Gastrocnemius medialis (tissue), 4 donors: Measurements from ENCODE around the gene HOXD9. TPM values are rescaled to one million over a fixed set of nuclear protein-coding genes. Genes with fewer than 3 reads are reported as not detected.

Experiments used
- ATAC-seq, 2 donors: fragments of 150-250 bp; one replicate each; pipeline ENCODE4 v1.9.1; 2016
- DNase-seq, 2 donors: peaks; one replicate each; pipeline ENCODE4 v3.0.0-alpha.2; 2019
- H3K27ac ChIP-seq, 4 donors: fragments of 200-600 bp; sonication (generic); 1 replicate in 1 of 4; 2 replicates in 3 of 4; pipeline ENCODE4 v1.5.1; 2016 to 2018; ENCODE audit warnings: mild to moderate bottlenecking in 2 of 4, moderate library complexity in 1 of 4
- H3K27me3 ChIP-seq, 3 donors: fragments of 200-600 bp; sonication (generic) in 2 of 3; 1 replicate in 1 of 3; 2 replicates in 2 of 3; pipeline versions ENCODE4 v1.5.1 to v1.6.0; 2016 to 2019; ENCODE audit warnings: mild to moderate bottlenecking in 1 of 3, moderate library complexity in 1 of 3
- H3K36me3 ChIP-seq, 2 donors: fragments of 200-600 bp; sonication (generic) in 1 of 2; one replicate each; pipeline ENCODE4 v1.5.1; 2017 to 2018
- H3K4me1 ChIP-seq, 2 donors: fragments of 200-600 bp; sonication (generic) in 1 of 2; one replicate each; pipeline ENCODE4 v1.5.1; 2016 to 2017; ENCODE audit warnings: mild to moderate bottlenecking in 2 of 2
- H3K4me3 ChIP-seq, 4 donors: fragments of 200-600 bp; sonication (generic) in 3 of 4; 1 replicate in 1 of 4; 2 replicates in 3 of 4; pipeline ENCODE4 v1.5.1; 2016 to 2019; ENCODE audit warnings: mild to moderate bottlenecking in 2 of 4
- H3K9me3 ChIP-seq, 3 donors: fragments of 200-600 bp; sonication (generic) in 2 of 3; 1 replicate in 1 of 3; 2 replicates in 2 of 3; pipeline ENCODE4 v1.5.1; 2016 to 2019
- POLR2A ChIP-seq, 2 donors: fragments of 450-650 bp; IDR thresholded peaks; one replicate each; pipeline ENCODE4 v1.6.1; 2017; ENCODE audit warnings: antibody characterized with exemption in 2 of 2, mild to moderate bottlenecking in 2 of 2, moderate library complexity in 2 of 2
- in situ Hi-C, 4 donors: fragments of 200-750 bp; cut with MboI; loops; one replicate each; pipeline versions ENCODE4 v1.15.0 to v1.8.0; 2017; ENCODE audit warnings: low sequenced_read_pairs in 4 of 4
- intact Hi-C: fragments of 100-400 bp; cut with DNase I; formaldehyde crosslinking; loops from one replicate; pipeline ENCODE4 v1.15.1; 2023; ENCODE audit warnings: low total_unique reads
- total RNA-seq, 4 donors: library from RNA; depleted of rRNA; stranded (reverse); fragments of >200 nt; gene quantifications; one replicate each; pipeline versions ENCODE4 v1.1.0 to v1.2.3, GENCODE V29; 2016
- TF ChIP-seq, protein P1 (sequence below), 5 experiments: fragments of 450-650 bp in 3 of 5; fragments of 200-600 bp in 2 of 5; sonication (generic) in 2 of 5; IDR thresholded peaks in 4 of 5; conservative IDR thresholded peaks in 1 of 5; 1 replicate in 4 of 5; 2 replicates in 1 of 5; pipeline ENCODE4 v1.5.1; 2016 to 2019; ENCODE audit warnings: antibody characterized with exemption in 5 of 5, mild to moderate bottlenecking in 3 of 5, moderate library complexity in 3 of 5

The HOXD9 gene
- total RNA-seq, 4 donors from 2014 or later: 0.33 to 1.8 (median 0.78) TPM

DNA sequence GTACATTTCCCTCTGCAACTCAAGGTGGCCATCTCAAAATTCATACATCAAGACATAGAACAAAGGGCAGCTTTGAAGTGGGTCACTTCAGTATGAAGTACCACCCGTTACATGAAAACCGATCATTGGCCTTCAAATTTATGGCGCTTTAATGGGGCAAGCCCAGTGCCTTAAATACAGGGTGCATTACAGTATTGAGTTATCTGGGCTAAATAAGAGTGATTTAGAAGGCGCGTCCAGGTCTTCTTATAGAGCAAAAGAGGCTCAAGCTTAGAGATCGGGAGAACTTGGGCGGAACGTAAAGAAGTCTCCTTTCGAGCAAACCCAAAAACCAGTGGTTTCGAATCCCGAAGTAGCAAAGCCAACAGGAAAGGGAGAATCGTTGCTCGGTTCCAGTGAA lies 41.7 kb downstream of the HOXD9 start:
- Histone ChIP-seq H3K4me1 (peaks cover 0 to 5% of the 10 kb centered on the region in 2 donors), H3K36me3 (no peaks in the 10 kb centered on the region), H3K27me3 (peaks cover 33 to 64% (median 63%) of the 10 kb centered on the region in 3 donors), H3K27ac (no peak overlapping the region), H3K4me3 (no peak overlapping the region), H3K9me3 (no peaks in the 10 kb centered on the region)
- ATAC-seq (no peak), DNase-seq (no peak)
- TF ChIP-seq, protein P1, sequence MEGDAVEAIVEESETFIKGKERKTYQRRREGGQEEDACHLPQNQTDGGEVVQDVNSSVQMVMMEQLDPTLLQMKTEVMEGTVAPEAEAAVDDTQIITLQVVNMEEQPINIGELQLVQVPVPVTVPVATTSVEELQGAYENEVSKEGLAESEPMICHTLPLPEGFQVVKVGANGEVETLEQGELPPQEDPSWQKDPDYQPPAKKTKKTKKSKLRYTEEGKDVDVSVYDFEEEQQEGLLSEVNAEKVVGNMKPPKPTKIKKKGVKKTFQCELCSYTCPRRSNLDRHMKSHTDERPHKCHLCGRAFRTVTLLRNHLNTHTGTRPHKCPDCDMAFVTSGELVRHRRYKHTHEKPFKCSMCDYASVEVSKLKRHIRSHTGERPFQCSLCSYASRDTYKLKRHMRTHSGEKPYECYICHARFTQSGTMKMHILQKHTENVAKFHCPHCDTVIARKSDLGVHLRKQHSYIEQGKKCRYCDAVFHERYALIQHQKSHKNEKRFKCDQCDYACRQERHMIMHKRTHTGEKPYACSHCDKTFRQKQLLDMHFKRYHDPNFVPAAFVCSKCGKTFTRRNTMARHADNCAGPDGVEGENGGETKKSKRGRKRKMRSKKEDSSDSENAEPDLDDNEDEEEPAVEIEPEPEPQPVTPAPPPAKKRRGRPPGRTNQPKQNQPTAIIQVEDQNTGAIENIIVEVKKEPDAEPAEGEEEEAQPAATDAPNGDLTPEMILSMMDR (IDR thresholded peaks at IDR 0.05 in 4 of 5, conservative IDR thresholded peaks at IDR 0.05 in 1 of 5): no peak
- no peak for TF ChIP-seq POLR2A (IDR thresholded peaks at IDR 0.05)
- intact Hi-C loops: no loop called here
- in situ Hi-C loops: no loop called here

DNA sequence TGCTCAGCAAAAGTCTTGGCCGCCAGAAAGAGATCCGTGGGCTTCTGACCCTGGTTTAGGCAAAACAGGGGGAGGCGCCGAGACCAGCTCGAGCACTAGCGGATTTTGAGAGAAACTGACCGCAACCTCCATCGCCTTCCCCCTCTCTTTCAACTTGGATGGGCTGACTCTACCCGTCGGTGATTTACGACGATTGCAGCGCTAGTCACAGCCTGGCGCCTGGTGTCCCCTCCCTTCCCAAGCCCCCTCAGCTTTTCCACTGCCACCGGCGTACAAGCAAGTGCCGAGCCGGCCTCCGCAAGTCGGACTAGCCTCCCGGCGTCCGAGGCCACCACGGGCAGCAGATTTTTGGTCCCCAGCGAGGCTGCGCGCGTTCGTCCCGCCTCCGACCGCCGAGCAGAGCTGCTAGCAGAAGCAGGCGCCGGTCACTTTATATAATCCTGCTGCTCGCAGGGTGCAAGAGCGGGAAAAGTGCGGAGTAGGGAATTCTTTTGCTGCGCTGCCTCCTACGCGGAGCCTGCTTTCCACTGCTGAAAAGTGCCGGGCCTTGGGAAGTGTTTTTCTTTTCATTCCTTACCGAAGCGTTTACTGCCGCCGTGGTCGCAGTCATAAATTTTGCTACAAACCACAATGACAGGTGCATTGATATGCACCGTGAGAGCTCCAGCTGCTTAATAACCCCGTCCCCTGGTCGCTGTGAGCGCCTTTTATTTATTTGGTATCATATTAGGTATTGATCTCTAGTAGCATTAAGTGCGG lies 42.3 kb downstream of the HOXD9 start:
- H3K4me3 ChIP-seq: peak overlapping the region in 1 of 4 donors; percentile 17
- DNase-seq (no peak), ATAC-seq (no peak)
- peaks cover 27 to 58% (median 57%) of the 10 kb centered on the region in 3 donors for H3K27me3 ChIP-seq
- intact Hi-C loops: no loop called here
- no peaks in the 10 kb centered on the region for H3K36me3 ChIP-seq
- peaks cover 0 to 5% of the 10 kb centered on the region in 2 donors for H3K4me1 ChIP-seq
- no peak overlapping the region for H3K27ac ChIP-seq
- in situ Hi-C loops: no loop called here
- TF ChIP-seq, protein P1 (IDR thresholded peaks at IDR 0.05 in 4 of 5, conservative IDR thresholded peaks at IDR 0.05 in 1 of 5): no peak
- no peak for TF ChIP-seq POLR2A (IDR thresholded peaks at IDR 0.05)
- H3K9me3 ChIP-seq: no peaks in the 10 kb centered on the region

DNA sequence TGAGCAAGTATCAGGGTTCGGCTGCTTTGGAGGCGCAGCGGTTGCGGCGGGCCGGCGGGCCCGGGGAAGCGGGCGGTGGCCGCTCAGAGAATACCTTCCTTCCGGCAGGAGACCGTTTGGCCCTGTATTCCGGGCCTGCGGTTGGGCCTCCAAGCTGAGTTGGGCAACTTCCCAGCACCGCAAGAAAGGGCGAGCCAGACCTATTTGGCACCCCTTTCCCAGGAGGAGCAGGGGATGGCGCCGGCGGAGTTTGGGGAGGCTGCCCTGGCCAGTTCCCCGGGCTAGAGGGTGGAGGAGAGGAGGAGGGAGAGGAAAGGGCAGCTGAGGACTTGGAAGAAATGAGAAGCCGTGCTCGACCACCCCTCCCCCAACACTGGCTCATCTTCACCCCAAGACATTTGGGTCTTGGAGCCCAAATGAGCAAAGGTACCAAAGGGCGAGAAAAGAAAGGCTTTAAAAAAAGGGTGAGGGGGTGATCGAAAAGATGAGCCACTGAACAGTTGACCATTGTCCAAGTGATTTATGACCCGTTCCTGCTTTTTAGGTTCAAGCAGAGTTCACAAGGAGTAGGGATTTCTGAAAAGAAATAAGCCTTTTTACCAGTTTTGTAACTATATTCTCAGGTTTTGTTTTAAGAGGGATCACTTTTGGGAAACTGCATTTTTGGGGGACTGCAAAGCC lies 43.0 kb downstream of the HOXD9 start:
- no peaks in the 10 kb centered on the region for H3K9me3 ChIP-seq
- no peak overlapping the region for H3K27ac ChIP-seq
- ATAC-seq (no peak), DNase-seq (no peak)
- in situ Hi-C loops (no loop called here), intact Hi-C loops (no loop called here)
- TF ChIP-seq, protein P1 (IDR thresholded peaks at IDR 0.05 in 4 of 5, conservative IDR thresholded peaks at IDR 0.05 in 1 of 5): no peak
- TF ChIP-seq POLR2A (IDR thresholded peaks at IDR 0.05): no peak
- peaks cover 24 to 51% (median 50%) of the 10 kb centered on the region in 3 donors for H3K27me3 ChIP-seq
- peaks cover 0 to 5% of the 10 kb centered on the region in 2 donors for H3K4me1 ChIP-seq
- H3K36me3 ChIP-seq: no peaks in the 10 kb centered on the region
- peak overlapping the region in 1 of 4 donors; percentile 17 for H3K4me3 ChIP-seq

DNA sequence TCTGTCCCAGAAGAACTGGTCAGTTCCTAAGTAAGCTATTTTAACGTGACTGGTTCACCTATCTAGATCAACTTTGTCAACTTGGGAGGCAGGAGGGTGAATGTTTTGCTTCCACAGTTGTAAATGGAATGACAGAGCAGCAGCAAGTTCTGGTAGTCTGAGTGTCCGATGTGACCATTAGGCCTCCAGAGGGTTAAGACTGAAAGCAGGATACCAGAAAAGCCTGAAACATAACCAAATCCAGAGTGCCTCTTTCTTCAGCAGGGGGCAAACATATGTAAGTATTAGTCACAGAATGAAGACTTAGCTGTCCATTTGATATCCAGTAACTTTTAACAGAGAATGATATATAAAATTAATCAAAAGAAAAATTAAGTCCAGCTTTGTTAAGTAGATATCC lies 43.8 kb downstream of the HOXD9 start:
- DNase-seq: no peak
- TF ChIP-seq, protein P1 (IDR thresholded peaks at IDR 0.05 in 4 of 5, conservative IDR thresholded peaks at IDR 0.05 in 1 of 5): no peak
- no peak for TF ChIP-seq POLR2A (IDR thresholded peaks at IDR 0.05)
- in situ Hi-C loops: no loop called here
- Histone ChIP-seq H3K27ac (no peak overlapping the region), H3K9me3 (no peaks in the 10 kb centered on the region), H3K4me3 (no peak overlapping the region), H3K36me3 (no peaks in the 10 kb centered on the region), H3K27me3 (peaks cover 19 to 47% (median 43%) of the 10 kb centered on the region in 3 donors), H3K4me1 (no peaks in the 10 kb centered on the region)
- intact Hi-C loops: no loop called here
- ATAC-seq: no peak
